Measurements from ENCODE around the gene SETD6. TPM values are rescaled to one million over a fixed set of nuclear protein-coding genes. Genes with fewer than 3 reads are reported as not detected.

Gene SETD6
- polyA plus RNA-seq, 1 experiment, result 7.4 TPM

DNA sequence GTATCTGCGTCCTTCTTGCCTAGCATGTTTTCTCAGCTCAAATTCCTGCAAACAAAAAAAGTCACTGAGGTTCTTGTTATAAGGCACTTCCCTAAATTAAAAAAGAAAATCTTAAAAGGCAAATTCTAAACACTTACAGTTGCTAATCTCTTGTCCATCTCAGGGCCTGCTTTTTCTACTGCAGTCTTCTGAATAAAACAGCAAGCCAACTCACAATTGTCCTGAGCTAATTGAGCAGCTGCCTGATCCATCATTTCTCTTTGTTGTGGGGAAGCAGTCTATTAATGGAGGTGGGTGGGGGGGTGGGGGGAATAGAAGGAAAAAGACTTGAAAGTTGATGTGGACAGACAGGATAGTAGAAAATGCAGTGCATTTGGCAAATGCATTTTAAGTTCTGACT is 27.0 kb downstream of the SETD6 start:
- Histone ChIP-seq H3K4me3 (ENCODE audit: low read depth, low read length) (no peak overlapping the region), H3K36me3 (ENCODE audit: control insufficient read depth, insufficient read depth, low read length) (peaks cover 15% of the 10 kb centered on the region), H3K27me3 (ENCODE audit: control insufficient read depth, insufficient read depth, low read length) (no peaks in the 10 kb centered on the region)
- TF ChIP-seq, protein P1, sequence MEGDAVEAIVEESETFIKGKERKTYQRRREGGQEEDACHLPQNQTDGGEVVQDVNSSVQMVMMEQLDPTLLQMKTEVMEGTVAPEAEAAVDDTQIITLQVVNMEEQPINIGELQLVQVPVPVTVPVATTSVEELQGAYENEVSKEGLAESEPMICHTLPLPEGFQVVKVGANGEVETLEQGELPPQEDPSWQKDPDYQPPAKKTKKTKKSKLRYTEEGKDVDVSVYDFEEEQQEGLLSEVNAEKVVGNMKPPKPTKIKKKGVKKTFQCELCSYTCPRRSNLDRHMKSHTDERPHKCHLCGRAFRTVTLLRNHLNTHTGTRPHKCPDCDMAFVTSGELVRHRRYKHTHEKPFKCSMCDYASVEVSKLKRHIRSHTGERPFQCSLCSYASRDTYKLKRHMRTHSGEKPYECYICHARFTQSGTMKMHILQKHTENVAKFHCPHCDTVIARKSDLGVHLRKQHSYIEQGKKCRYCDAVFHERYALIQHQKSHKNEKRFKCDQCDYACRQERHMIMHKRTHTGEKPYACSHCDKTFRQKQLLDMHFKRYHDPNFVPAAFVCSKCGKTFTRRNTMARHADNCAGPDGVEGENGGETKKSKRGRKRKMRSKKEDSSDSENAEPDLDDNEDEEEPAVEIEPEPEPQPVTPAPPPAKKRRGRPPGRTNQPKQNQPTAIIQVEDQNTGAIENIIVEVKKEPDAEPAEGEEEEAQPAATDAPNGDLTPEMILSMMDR (IDR thresholded peaks at IDR 0.05; ENCODE audit: insufficient read depth, low read depth, low read length), result no peak
- POLR2A ChIA-PET, result no interaction called here
- DNase-seq (ENCODE audit: low read depth), result no peak
- CTCF ChIA-PET, result interaction anchor here (0.9 kb wide), 1 partner anchor 30 kb away, joined by 4 read pairs; no protein-coding TSS in a partner anchor

DNA sequence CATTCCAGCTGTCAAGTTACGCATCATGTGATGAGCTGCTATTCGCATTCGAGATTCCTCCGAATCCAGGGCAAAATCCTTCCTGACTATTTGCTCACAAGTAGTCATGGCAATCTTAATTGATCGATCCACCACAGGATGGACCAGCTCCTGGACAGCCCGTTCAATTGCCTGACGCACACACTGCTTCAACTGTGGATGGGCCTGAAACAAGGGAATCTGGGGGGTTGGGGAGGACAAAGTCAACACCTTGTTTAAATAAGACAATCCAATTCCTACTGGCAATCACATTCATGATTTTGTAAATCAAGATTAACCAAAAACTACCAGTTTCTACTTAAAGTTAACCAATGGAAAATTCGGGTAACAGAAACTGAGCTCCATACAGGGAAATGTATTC is 28.4 kb downstream of the SETD6 start:
- no peaks in the 10 kb centered on the region for H3K27me3 ChIP-seq (ENCODE audit: control insufficient read depth, insufficient read depth, low read length)
- H3K36me3 ChIP-seq (ENCODE audit: control insufficient read depth, insufficient read depth, low read length), result peaks cover 8% of the 10 kb centered on the region
- no peak for DNase-seq (ENCODE audit: low read depth)
- TF ChIP-seq, protein P1 (IDR thresholded peaks at IDR 0.05; ENCODE audit: insufficient read depth, low read depth, low read length), result no peak
- H3K4me3 ChIP-seq (ENCODE audit: low read depth, low read length), result no peak overlapping the region
- CTCF ChIA-PET, result no interaction called here
- POLR2A ChIA-PET, result no interaction called here

DNA sequence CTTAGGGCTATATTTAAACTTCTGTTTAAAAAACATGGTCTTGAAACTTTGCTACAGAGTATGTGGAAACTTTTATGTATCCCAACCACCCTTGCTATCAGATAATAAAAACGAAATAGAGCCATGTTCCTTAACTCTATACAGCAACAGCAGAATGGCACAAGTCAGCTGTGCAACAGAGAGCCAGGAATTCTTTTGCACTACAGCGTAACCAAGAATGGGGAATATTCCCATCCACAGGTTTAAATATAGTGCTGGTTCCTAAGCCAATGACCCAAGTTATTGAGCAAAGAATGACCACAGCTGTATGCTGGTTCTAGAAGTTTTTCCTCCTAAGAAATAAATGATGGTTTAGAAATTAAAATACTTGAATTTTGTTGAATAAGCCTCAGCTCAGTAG is 33.1 kb downstream of the SETD6 start:
- Histone ChIP-seq H3K4me3 (ENCODE audit: low read depth, low read length) (no peak overlapping the region), H3K36me3 (ENCODE audit: control insufficient read depth, insufficient read depth, low read length) (peaks cover 15% of the 10 kb centered on the region), H3K27me3 (ENCODE audit: control insufficient read depth, insufficient read depth, low read length) (no peaks in the 10 kb centered on the region)
- CTCF ChIA-PET, result no interaction called here
- POLR2A ChIA-PET, result no interaction called here
- DNase-seq (ENCODE audit: low read depth), result no peak
- TF ChIP-seq, protein P1 (IDR thresholded peaks at IDR 0.05; ENCODE audit: insufficient read depth, low read depth, low read length), result no peak

DNA sequence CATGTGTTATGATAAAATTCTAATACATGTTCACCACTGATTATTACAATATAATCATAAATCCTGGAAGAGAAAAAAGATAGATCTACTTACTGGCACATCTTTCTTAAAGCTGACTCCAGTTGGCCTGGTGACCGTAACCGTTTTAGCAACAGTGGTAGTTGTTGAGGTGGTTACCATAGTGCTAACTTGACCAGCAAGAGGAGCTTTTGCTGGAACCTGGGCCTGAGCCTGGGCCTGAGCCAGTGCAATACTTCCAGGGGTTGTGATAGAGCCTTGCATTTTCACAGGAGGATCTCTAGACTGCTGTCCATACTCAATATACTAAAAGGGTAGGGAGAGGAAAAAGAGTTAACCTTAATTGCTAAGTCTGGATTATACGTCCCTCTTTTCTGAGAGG is 36.2 kb downstream of the SETD6 start:
- ChIA-PET CTCF (interaction anchor here (0.8 kb wide), 1 partner anchor 32 kb away, joined by 3 read pairs; no protein-coding TSS in a partner anchor), POLR2A (no interaction called here)
- Histone ChIP-seq H3K36me3 (ENCODE audit: control insufficient read depth, insufficient read depth, low read length) (peaks cover 15% of the 10 kb centered on the region), H3K27me3 (ENCODE audit: control insufficient read depth, insufficient read depth, low read length) (no peaks in the 10 kb centered on the region), H3K4me3 (ENCODE audit: low read depth, low read length) (no peak overlapping the region)
- DNase-seq (ENCODE audit: low read depth), result no peak
- TF ChIP-seq, protein P1 (IDR thresholded peaks at IDR 0.05; ENCODE audit: insufficient read depth, low read depth, low read length), result no peak

DNA sequence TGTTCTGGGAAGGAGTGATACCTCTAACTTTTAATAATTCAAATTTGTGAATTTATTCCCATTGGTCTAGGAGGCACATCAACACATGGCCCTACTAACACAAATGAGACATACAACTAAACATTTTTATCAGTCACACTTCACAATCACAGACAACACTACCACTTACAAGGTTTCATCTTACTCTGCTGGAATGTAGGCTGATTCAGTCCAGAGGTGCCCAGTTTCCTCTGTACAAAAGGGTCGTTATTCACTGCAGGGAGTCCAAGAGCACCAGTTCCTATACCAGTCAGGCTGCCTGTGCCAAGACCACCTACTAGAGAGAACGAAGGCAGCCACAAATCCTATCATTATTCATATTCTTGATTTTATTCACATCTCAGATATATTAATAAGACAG is 41.4 kb downstream of the SETD6 start:
- H3K36me3 ChIP-seq (ENCODE audit: control insufficient read depth, insufficient read depth, low read length), result peaks cover 19% of the 10 kb centered on the region
- H3K4me3 ChIP-seq (ENCODE audit: low read depth, low read length), result no peak overlapping the region
- DNase-seq (ENCODE audit: low read depth), result no peak
- H3K27me3 ChIP-seq (ENCODE audit: control insufficient read depth, insufficient read depth, low read length), result no peaks in the 10 kb centered on the region
- ChIA-PET POLR2A (no interaction called here), CTCF (no interaction called here)
- TF ChIP-seq, protein P1 (IDR thresholded peaks at IDR 0.05; ENCODE audit: insufficient read depth, low read depth, low read length), result no peak
